Measurements from ENCODE around the gene MTCL1.

The MTCL1 gene

DNA sequence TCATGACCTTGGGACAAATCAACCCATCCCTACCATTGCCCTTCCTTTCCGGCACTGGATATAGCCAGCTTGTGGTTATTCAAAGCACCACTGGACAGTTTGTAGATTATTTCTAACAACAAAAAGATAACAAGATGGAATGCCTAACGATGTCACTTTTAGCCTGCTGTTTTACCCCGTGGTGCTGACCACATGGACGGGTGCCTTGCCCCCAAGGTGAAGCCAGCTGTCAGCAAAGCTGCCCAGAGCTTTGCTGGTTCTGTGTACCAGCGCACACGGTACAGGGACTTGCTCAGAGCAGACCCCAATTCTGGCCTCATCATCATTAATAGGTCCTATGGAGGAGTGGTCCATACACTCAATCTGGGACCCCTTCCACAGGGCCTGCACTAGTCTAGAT lies 118.2 kb downstream of the MTCL1 start:
- H3K56ac ChIP-seq (ENCODE audit: low read length), result no peak overlapping the region
- no peaks in the 10 kb centered on the region for H3K36me3 ChIP-seq (ENCODE audit: control insufficient read depth, insufficient read depth, low read length)
- H3K79me1 ChIP-seq (ENCODE audit: low read length), result no peaks in the 10 kb centered on the region
- H2BK15ac ChIP-seq (replicated peaks; ENCODE audit: low read depth), result no peak overlapping the region
- no peak overlapping the region for H2AK5ac ChIP-seq (ENCODE audit: low read length)
- no CpG with 5 or more reads among the region's 6 CpGs for WGBS (ENCODE audit: extremely low coverage, insufficient coverage, low lambda C conversion rate)
- H3K4me2 ChIP-seq (ENCODE audit: low read length), result no peak overlapping the region
- no peak overlapping the region for H4K5ac ChIP-seq (ENCODE audit: low read length)
- no peak overlapping the region for H3K9ac ChIP-seq (ENCODE audit: low read length)
- no peaks in the 10 kb centered on the region for H3K27me3 ChIP-seq (ENCODE audit: insufficient read depth, low read length, poor library complexity)
- H3K4me3 ChIP-seq (ENCODE audit: low read length), result no peak overlapping the region
- no peaks in the 10 kb centered on the region for H3K79me2 ChIP-seq (ENCODE audit: control insufficient read depth, insufficient read depth, low read length)
- no peaks in the 10 kb centered on the region for H3K4me1 ChIP-seq (ENCODE audit: control insufficient read depth, low read depth, low read length)
- no peak overlapping the region for H4K8ac ChIP-seq (ENCODE audit: low read depth, low read length)
- H3K18ac ChIP-seq (ENCODE audit: low read length), result no peak overlapping the region
- H3K27ac ChIP-seq (ENCODE audit: low read depth, low read length), result no peak overlapping the region
- H2BK120ac ChIP-seq (ENCODE audit: low read depth, low read length), result no peak overlapping the region
- no peak for DNase-seq
- H3K4ac ChIP-seq (ENCODE audit: low read depth, low read length), result no peak overlapping the region
- no peak overlapping the region for H3K23ac ChIP-seq (ENCODE audit: low read length)
- no peak overlapping the region for H2BK5ac ChIP-seq (ENCODE audit: low read length)

DNA sequence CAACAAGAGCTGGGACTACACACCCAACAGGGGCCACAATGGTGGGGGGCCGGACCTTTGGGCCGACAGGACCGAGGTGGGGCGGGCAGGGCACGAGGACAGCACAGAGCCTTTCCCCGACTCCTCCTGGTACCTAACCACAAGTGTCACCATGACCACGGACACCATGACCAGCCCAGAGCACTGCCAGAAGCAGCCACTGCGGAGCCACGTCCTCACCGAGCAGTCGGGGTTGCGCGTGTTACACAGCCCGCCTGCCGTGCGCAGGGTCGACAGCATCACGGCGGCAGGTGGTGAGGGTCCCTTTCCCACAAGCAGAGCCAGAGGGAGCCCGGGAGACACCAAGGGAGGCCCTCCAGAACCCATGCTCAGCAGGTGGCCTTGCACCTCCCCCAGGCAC lies 119.5 kb downstream of the MTCL1 start:
- no peaks in the 10 kb centered on the region for H3K27me3 ChIP-seq (ENCODE audit: insufficient read depth, low read length, poor library complexity)
- no peak overlapping the region for H3K9ac ChIP-seq (ENCODE audit: low read length)
- no peak overlapping the region for H4K8ac ChIP-seq (ENCODE audit: low read depth, low read length)
- H3K79me2 ChIP-seq (ENCODE audit: control insufficient read depth, insufficient read depth, low read length), result no peaks in the 10 kb centered on the region
- H2BK15ac ChIP-seq (replicated peaks; ENCODE audit: low read depth), result no peak overlapping the region
- no peak overlapping the region for H3K56ac ChIP-seq (ENCODE audit: low read length)
- DNase-seq, result no peak
- H3K18ac ChIP-seq (ENCODE audit: low read length), result no peak overlapping the region
- no peak overlapping the region for H2BK5ac ChIP-seq (ENCODE audit: low read length)
- H3K36me3 ChIP-seq (ENCODE audit: control insufficient read depth, insufficient read depth, low read length), result no peaks in the 10 kb centered on the region
- H2BK120ac ChIP-seq (ENCODE audit: low read depth, low read length), result no peak overlapping the region
- H2AK5ac ChIP-seq (ENCODE audit: low read length), result no peak overlapping the region
- H3K27ac ChIP-seq (ENCODE audit: low read depth, low read length), result no peak overlapping the region
- H3K4me2 ChIP-seq (ENCODE audit: low read length), result no peak overlapping the region
- WGBS (ENCODE audit: extremely low coverage, insufficient coverage, low lambda C conversion rate), result no CpG with 5 or more reads among the region's 20 CpGs
- H3K4me1 ChIP-seq (ENCODE audit: control insufficient read depth, low read depth, low read length), result no peaks in the 10 kb centered on the region
- H4K5ac ChIP-seq (ENCODE audit: low read length), result no peak overlapping the region
- no peak overlapping the region for H3K4ac ChIP-seq (ENCODE audit: low read depth, low read length)
- H3K79me1 ChIP-seq (ENCODE audit: low read length), result no peaks in the 10 kb centered on the region
- H3K23ac ChIP-seq (ENCODE audit: low read length), result no peak overlapping the region
- no peak overlapping the region for H3K4me3 ChIP-seq (ENCODE audit: low read length)

- H3K9ac ChIP-seq (ENCODE audit: low read length), result no peak overlapping the region
- H3K23ac ChIP-seq (ENCODE audit: low read length), result no peak overlapping the region
- no peak overlapping the region for H2BK120ac ChIP-seq (ENCODE audit: low read depth, low read length)
- H4K5ac ChIP-seq (ENCODE audit: low read length), result no peak overlapping the region
- no peak overlapping the region for H2AK5ac ChIP-seq (ENCODE audit: low read length)
- H3K4me2 ChIP-seq (ENCODE audit: low read length), result no peak overlapping the region
- no peak overlapping the region for H3K56ac ChIP-seq (ENCODE audit: low read length)
- no CpG with 5 or more reads among the region's 13 CpGs for WGBS (ENCODE audit: extremely low coverage, insufficient coverage, low lambda C conversion rate)
- no peak overlapping the region for H3K27ac ChIP-seq (ENCODE audit: low read depth, low read length)
- no peaks in the 10 kb centered on the region for H3K79me2 ChIP-seq (ENCODE audit: control insufficient read depth, insufficient read depth, low read length)
- no peaks in the 10 kb centered on the region for H3K36me3 ChIP-seq (ENCODE audit: control insufficient read depth, insufficient read depth, low read length)
- H3K4me3 ChIP-seq (ENCODE audit: low read length), result no peak overlapping the region
- H2BK15ac ChIP-seq (replicated peaks; ENCODE audit: low read depth), result no peak overlapping the region
- DNase-seq, result no peak
- no peaks in the 10 kb centered on the region for H3K4me1 ChIP-seq (ENCODE audit: control insufficient read depth, low read depth, low read length)
- no peaks in the 10 kb centered on the region for H3K79me1 ChIP-seq (ENCODE audit: low read length)
- no peak overlapping the region for H3K4ac ChIP-seq (ENCODE audit: low read depth, low read length)
- H4K8ac ChIP-seq (ENCODE audit: low read depth, low read length), result no peak overlapping the region
- no peaks in the 10 kb centered on the region for H3K27me3 ChIP-seq (ENCODE audit: insufficient read depth, low read length, poor library complexity)
- no peak overlapping the region for H3K18ac ChIP-seq (ENCODE audit: low read length)
- H2BK5ac ChIP-seq (ENCODE audit: low read length), result no peak overlapping the region
These were observed 119.9 kb downstream of the MTCL1 start for GRCh38 chr18:8825273-8825672.

DNA sequence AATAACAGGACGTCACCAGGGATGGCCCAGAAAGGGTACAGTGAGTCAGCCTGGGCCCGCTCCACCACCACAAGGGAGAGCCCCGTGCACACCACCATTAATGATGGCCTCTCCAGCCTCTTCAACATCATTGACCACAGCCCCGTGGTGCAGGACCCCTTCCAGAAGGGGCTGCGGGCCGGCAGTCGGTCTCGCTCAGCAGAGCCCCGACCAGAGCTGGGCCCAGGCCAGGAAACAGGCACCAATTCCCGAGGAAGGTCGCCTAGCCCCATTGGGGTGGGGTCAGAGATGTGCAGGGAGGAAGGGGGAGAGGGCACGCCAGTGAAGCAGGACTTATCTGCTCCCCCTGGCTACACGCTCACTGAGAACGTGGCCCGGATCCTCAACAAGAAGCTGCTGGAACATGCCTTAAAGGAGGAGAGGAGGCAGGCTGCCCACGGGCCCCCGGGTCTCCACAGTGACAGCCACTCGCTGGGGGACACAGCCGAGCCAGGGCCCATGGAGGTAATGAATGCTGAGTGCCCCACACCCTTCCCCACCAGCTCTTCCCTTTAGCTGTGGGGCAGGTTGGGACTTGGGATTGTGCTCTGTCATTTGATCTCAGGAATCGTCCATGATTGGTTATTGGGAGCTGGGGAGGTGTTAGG lies 120.5 kb downstream of the MTCL1 start:
- no peak overlapping the region for H2BK120ac ChIP-seq (ENCODE audit: low read depth, low read length)
- H3K79me2 ChIP-seq (ENCODE audit: control insufficient read depth, insufficient read depth, low read length), result no peaks in the 10 kb centered on the region
- H3K4me3 ChIP-seq (ENCODE audit: low read length), result no peak overlapping the region
- H3K23ac ChIP-seq (ENCODE audit: low read length), result no peak overlapping the region
- no peak overlapping the region for H4K5ac ChIP-seq (ENCODE audit: low read length)
- H2AK5ac ChIP-seq (ENCODE audit: low read length), result no peak overlapping the region
- no peak overlapping the region for H3K18ac ChIP-seq (ENCODE audit: low read length)
- H3K79me1 ChIP-seq (ENCODE audit: low read length), result no peaks in the 10 kb centered on the region
- H3K56ac ChIP-seq (ENCODE audit: low read length), result no peak overlapping the region
- no peak for DNase-seq
- no peak overlapping the region for H2BK5ac ChIP-seq (ENCODE audit: low read length)
- H4K8ac ChIP-seq (ENCODE audit: low read depth, low read length), result no peak overlapping the region
- no CpG with 5 or more reads among the region's 20 CpGs for WGBS (ENCODE audit: extremely low coverage, insufficient coverage, low lambda C conversion rate)
- no peak overlapping the region for H3K4me2 ChIP-seq (ENCODE audit: low read length)
- H3K27ac ChIP-seq (ENCODE audit: low read depth, low read length), result no peak overlapping the region
- no peak overlapping the region for H3K4ac ChIP-seq (ENCODE audit: low read depth, low read length)
- no peaks in the 10 kb centered on the region for H3K36me3 ChIP-seq (ENCODE audit: control insufficient read depth, insufficient read depth, low read length)
- no peaks in the 10 kb centered on the region for H3K4me1 ChIP-seq (ENCODE audit: control insufficient read depth, low read depth, low read length)
- no peak overlapping the region for H2BK15ac ChIP-seq (replicated peaks; ENCODE audit: low read depth)
- H3K9ac ChIP-seq (ENCODE audit: low read length), result no peak overlapping the region
- H3K27me3 ChIP-seq (ENCODE audit: insufficient read depth, low read length, poor library complexity), result no peaks in the 10 kb centered on the region

- no peak overlapping the region for H3K23ac ChIP-seq (ENCODE audit: low read length)
- H2BK5ac ChIP-seq (ENCODE audit: low read length), result no peak overlapping the region
- H4K5ac ChIP-seq (ENCODE audit: low read length), result no peak overlapping the region
- H3K18ac ChIP-seq (ENCODE audit: low read length), result no peak overlapping the region
- no peak overlapping the region for H3K56ac ChIP-seq (ENCODE audit: low read length)
- H3K4me2 ChIP-seq (ENCODE audit: low read length), result no peak overlapping the region
- no peak overlapping the region for H3K27ac ChIP-seq (ENCODE audit: low read depth, low read length)
- no peaks in the 10 kb centered on the region for H3K36me3 ChIP-seq (ENCODE audit: control insufficient read depth, insufficient read depth, low read length)
- no peak overlapping the region for H3K4me3 ChIP-seq (ENCODE audit: low read length)
- no CpG with 5 or more reads among the region's 3 CpGs for WGBS (ENCODE audit: extremely low coverage, insufficient coverage, low lambda C conversion rate)
- no peak overlapping the region for H2BK15ac ChIP-seq (replicated peaks; ENCODE audit: low read depth)
- H2BK120ac ChIP-seq (ENCODE audit: low read depth, low read length), result no peak overlapping the region
- H4K8ac ChIP-seq (ENCODE audit: low read depth, low read length), result no peak overlapping the region
- no peaks in the 10 kb centered on the region for H3K79me2 ChIP-seq (ENCODE audit: control insufficient read depth, insufficient read depth, low read length)
- no peaks in the 10 kb centered on the region for H3K4me1 ChIP-seq (ENCODE audit: control insufficient read depth, low read depth, low read length)
- H3K27me3 ChIP-seq (ENCODE audit: insufficient read depth, low read length, poor library complexity), result no peaks in the 10 kb centered on the region
- no peak overlapping the region for H2AK5ac ChIP-seq (ENCODE audit: low read length)
- H3K4ac ChIP-seq (ENCODE audit: low read depth, low read length), result no peak overlapping the region
- H3K79me1 ChIP-seq (ENCODE audit: low read length), result no peaks in the 10 kb centered on the region
- no peak overlapping the region for H3K9ac ChIP-seq (ENCODE audit: low read length)
- no peak for DNase-seq
These were observed 121.2 kb downstream of the MTCL1 start for GRCh38 chr18:8826514-8826913.

DNA sequence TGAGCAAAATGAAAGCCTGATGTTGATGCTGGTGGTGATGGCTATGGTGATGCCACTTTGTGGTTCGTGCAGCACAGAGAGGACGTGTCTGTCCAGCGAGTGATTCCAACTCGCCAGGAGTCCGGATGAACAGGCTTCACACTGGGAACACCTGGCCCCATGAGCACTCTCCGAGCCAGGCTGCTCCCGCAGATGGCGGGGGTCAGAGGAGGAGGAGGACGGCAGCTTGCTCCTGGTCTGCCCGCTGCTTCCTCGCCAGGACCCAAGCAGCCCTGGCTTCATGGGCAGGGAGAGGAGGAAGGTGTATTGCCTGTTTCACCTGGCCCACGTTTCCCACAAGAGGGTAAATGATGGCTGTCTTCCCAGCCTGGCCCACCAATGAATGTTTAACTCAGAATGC lies 121.6 kb downstream of the MTCL1 start:
- H3K79me1 ChIP-seq (ENCODE audit: low read length), result no peaks in the 10 kb centered on the region
- no peak overlapping the region for H4K8ac ChIP-seq (ENCODE audit: low read depth, low read length)
- H2BK15ac ChIP-seq (replicated peaks; ENCODE audit: low read depth), result no peak overlapping the region
- H2AK5ac ChIP-seq (ENCODE audit: low read length), result no peak overlapping the region
- WGBS (ENCODE audit: extremely low coverage, insufficient coverage, low lambda C conversion rate), result no CpG with 5 or more reads among the region's 12 CpGs
- no peak overlapping the region for H2BK120ac ChIP-seq (ENCODE audit: low read depth, low read length)
- H2BK5ac ChIP-seq (ENCODE audit: low read length), result no peak overlapping the region
- H3K4ac ChIP-seq (ENCODE audit: low read depth, low read length), result no peak overlapping the region
- no peak for DNase-seq
- no peak overlapping the region for H4K5ac ChIP-seq (ENCODE audit: low read length)
- no peak overlapping the region for H3K18ac ChIP-seq (ENCODE audit: low read length)
- no peaks in the 10 kb centered on the region for H3K4me1 ChIP-seq (ENCODE audit: control insufficient read depth, low read depth, low read length)
- H3K79me2 ChIP-seq (ENCODE audit: control insufficient read depth, insufficient read depth, low read length), result no peaks in the 10 kb centered on the region
- no peak overlapping the region for H3K4me2 ChIP-seq (ENCODE audit: low read length)
- no peaks in the 10 kb centered on the region for H3K27me3 ChIP-seq (ENCODE audit: insufficient read depth, low read length, poor library complexity)
- H3K56ac ChIP-seq (ENCODE audit: low read length), result no peak overlapping the region
- no peaks in the 10 kb centered on the region for H3K36me3 ChIP-seq (ENCODE audit: control insufficient read depth, insufficient read depth, low read length)
- H3K4me3 ChIP-seq (ENCODE audit: low read length), result no peak overlapping the region
- no peak overlapping the region for H3K23ac ChIP-seq (ENCODE audit: low read length)
- H3K9ac ChIP-seq (ENCODE audit: low read length), result no peak overlapping the region
- H3K27ac ChIP-seq (ENCODE audit: low read depth, low read length), result no peak overlapping the region

Data from mesendoderm (in vitro differentiated cells).